Stimulated activated memory B cell treated with anti-CD40 and anti-IgM and Interleukin-4, amounts not matched to agents 10 μg/mL and 1 μg/mL and 100 μg/mL, for 72 hours (primary cell): ENCODE measurements around the gene RND2.

ENCODE experiments used
- ATAC-seq: fragments of 150-1000 bp; cut with Tn5 transposase; 2 replicates; pipeline ENCODE4 v1.10.0; 2021
- H3K27ac Mint-ChIP-seq: one replicate; pipeline ENCODE4 v1.8.0; 2022; ENCODE audit warnings: mild to moderate bottlenecking, mixed read lengths
- H3K27me3 Mint-ChIP-seq: one replicate; pipeline ENCODE4 v1.8.0; 2022; ENCODE audit warnings: mixed read lengths
- H3K36me3 Mint-ChIP-seq: one replicate; pipeline ENCODE4 v1.8.0; 2022; ENCODE audit warnings: mixed read lengths
- H3K4me1 Mint-ChIP-seq: one replicate; pipeline ENCODE4 v1.8.0; 2022; ENCODE audit warnings: mixed read lengths
- H3K4me3 Mint-ChIP-seq: one replicate; pipeline ENCODE4 v1.8.0; 2022; ENCODE audit warnings: mild to moderate bottlenecking, moderate library complexity, mixed read lengths
- H3K9me3 Mint-ChIP-seq: one replicate; pipeline ENCODE4 v1.8.0; 2022; ENCODE audit warnings: mixed read lengths

RND2 gene

DNA sequence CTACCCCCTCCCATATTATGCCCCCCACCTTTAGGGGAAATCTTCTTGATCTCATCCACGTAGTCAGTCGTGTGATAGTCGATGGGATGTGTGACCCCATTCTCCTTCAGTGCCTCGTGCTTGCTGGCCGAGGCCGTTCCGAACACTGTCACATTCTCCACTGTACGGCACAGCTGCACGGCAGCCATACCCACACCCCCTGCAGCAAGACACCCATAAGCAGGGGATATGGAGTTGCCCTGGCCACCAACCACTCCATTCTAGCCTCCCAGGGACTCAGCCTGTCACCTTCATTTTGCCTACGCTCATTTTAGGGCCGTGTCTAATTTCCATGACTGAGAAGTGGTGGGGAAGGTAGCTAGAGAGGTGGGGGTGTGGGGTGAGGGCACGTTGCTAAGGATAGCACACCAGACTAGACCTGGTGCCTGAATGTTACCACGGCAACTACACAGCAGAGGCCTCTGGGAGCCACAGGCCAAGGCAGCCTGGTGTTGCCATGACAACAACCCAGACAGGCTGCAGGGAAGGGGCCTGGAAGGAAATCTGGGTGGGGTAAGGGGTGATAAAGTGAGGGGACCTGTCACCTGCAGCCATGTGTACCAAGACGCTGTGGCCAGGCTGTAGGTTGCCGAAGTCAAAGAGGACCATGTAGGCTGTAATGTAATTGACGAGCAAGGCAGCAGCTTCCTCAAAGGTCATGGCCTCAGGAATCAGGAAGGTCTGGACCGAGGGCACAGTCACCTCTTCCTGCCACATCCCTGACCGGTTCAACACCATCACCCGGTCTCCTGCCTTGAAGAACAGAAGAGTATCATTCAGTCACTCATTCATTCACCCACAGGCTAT lies 6.8 kb upstream of the RND2 start:
- peaks cover 15% of the 10 kb centered on the region for H3K4me1 Mint-ChIP-seq
- no peak overlapping the region for H3K27ac Mint-ChIP-seq
- H3K4me3 Mint-ChIP-seq: no peak overlapping the region
- no peaks in the 10 kb centered on the region for H3K27me3 Mint-ChIP-seq
- H3K9me3 Mint-ChIP-seq: no peaks in the 10 kb centered on the region
- ATAC-seq: no peak
- H3K36me3 Mint-ChIP-seq: peaks cover 24% of the 10 kb centered on the region

DNA sequence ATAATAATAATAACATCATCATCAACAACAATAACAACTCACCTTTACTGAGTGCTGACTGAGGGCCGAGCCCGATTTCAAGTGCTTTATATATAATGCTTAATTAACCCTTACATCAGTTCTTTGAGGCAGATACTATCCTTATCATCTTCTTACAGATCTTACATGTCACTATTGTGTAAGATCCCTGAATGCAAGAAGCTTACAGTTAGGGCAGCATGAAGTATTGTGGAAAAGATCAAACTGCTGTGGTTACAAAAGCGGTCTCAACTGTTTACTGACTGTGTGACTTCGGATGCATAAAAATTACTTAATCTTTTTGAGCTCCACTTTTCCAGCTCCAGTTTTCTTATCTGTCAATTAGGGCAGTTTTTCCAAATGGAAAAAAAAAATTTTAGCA lies 6.1 kb upstream of the RND2 start:
- Mint-ChIP-seq H3K36me3 (peaks cover 17% of the 10 kb centered on the region), H3K4me3 (no peak overlapping the region), H3K4me1 (peaks cover 15% of the 10 kb centered on the region), H3K27me3 (no peaks in the 10 kb centered on the region), H3K9me3 (no peaks in the 10 kb centered on the region), H3K27ac (peak overlapping the region; percentile 18)
- ATAC-seq: no peak

- no peaks in the 10 kb centered on the region for H3K27me3 Mint-ChIP-seq
- H3K9me3 Mint-ChIP-seq: no peaks in the 10 kb centered on the region
- peak overlapping the region; percentile 18 for H3K27ac Mint-ChIP-seq
- H3K4me1 Mint-ChIP-seq: peaks cover 19% of the 10 kb centered on the region
- no peak for ATAC-seq
- peaks cover 12% of the 10 kb centered on the region for H3K36me3 Mint-ChIP-seq
- H3K4me3 Mint-ChIP-seq: no peak overlapping the region
Measured at GRCh38 chr17:43019418-43019817, 5.6 kb upstream of the RND2 start.

DNA sequence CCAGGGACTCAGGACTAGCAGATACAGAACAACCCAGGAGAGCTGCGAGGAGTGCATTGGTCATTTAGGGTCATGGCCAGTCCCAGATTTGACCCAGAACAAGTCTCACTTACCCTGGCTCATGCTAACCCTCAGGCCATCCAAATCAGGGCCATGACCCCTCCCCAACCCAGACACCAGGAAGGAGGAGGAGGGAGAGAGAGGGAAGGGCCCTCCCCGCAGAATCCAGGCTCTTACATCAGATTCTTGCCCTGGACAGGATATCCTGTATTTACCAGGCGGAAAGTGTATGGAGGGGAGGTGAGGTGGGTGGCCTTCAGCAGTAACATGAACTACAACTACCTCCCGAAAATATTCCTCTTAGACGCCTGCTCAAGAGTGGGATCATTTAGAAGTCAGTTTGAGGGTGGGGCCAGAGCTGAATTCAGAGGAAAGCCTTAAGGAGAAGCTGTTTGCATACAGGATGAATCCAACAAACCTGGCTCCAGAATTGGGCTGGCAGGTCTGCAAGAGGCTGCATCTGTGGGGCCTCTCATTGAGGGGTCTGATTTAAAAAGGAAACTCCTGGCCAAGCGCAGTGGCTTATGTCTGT lies 4.9 kb upstream of the RND2 start:
- peaks cover 5% of the 10 kb centered on the region for H3K36me3 Mint-ChIP-seq
- no peaks in the 10 kb centered on the region for H3K27me3 Mint-ChIP-seq
- peak overlapping the region; percentile 89 for H3K4me3 Mint-ChIP-seq
- H3K9me3 Mint-ChIP-seq: no peaks in the 10 kb centered on the region
- peak overlapping the region; percentile 18 for H3K27ac Mint-ChIP-seq
- H3K4me1 Mint-ChIP-seq: peaks cover 26% of the 10 kb centered on the region
- ATAC-seq: no peak

GRCh38 chr17:43020789-43021740 lies 4.0 kb upstream of the RND2 start:
- Mint-ChIP-seq H3K27ac (peak overlapping the region; percentile 74), H3K4me1 (peaks cover 30% of the 10 kb centered on the region), H3K4me3 (peak overlapping the region; percentile 89), H3K27me3 (no peaks in the 10 kb centered on the region), H3K36me3 (no peaks in the 10 kb centered on the region), H3K9me3 (no peaks in the 10 kb centered on the region)
- no peak for ATAC-seq

DNA sequence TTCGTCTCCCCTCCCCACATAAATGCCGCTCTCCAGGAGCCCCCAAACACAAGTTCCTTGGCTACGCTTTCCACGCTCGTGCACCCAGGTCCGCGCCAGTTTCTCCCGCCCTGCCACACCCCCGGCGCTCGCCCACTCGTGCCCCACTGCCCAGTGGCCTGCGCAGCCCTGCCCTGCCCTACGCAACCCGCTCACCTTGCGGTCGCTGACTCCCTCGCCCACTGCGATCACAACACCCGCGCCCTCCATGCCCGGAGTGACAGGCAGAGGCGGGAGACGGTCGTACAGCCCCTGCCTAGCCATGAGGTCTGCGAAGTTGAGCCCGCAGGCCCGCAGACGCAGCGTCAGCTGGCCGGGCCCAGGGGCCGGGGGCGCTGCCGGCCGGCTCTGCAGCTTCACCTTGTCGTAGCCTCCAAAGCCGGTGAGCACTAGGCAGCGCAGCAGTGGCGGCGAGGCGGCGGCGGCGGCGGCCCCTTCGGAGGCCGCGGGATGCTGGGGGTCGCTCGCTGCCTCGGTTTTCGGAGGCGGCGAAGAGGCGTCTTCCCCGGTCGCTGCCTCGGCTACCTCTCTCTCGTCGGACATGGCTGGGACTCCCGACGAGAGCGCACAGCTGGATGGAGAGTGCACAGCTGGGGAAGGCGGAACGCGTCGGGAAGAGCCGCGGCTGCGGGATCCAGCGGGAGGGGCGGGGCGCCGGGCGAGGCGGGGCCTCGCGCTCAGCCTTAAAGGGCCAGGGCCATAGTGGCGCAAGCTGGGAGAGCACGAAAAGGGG lies 3.1 kb upstream of the RND2 start, which contains the start of gene VAT1:
Gene VAT1 (minus strand): TSS at position 645 of the 772 bp plus-strand sequence. CDS start 63 bp downstream, at position 582.
- H3K36me3 Mint-ChIP-seq: no peaks in the 10 kb centered on the region
- H3K27ac Mint-ChIP-seq: peak within 1 kb of the TSS; percentile 74
- H3K9me3 Mint-ChIP-seq: no peaks in the 10 kb centered on the region
- H3K4me1 Mint-ChIP-seq: peaks cover 30% of the 10 kb centered on the region
- peak; percentile 71 for ATAC-seq
- peak within 1 kb of the TSS; percentile 89 for H3K4me3 Mint-ChIP-seq
- no peaks in the 10 kb centered on the region for H3K27me3 Mint-ChIP-seq

DNA sequence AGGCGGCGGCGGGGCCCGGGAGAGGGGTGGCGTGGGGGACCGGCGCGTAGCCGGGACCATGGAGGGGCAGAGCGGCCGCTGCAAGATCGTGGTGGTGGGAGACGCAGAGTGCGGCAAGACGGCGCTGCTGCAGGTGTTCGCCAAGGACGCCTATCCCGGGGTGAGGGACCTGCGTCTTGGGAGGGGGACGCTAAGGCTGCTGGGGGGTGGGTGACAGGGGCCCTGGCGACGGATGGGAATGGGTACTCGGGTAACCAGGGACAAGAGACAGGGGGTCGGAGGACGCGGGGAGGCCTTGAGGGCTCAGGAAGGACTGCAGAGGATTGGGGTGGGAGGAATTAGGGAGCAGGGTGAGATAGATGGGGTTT lies 243 bp downstream of the RND2 start:
- no peaks in the 10 kb centered on the region for H3K9me3 Mint-ChIP-seq
- H3K36me3 Mint-ChIP-seq: no peaks in the 10 kb centered on the region
- H3K27ac Mint-ChIP-seq: peak overlapping the region; percentile 71
- ATAC-seq: no peak
- H3K4me1 Mint-ChIP-seq: peaks cover 22% of the 10 kb centered on the region
- H3K27me3 Mint-ChIP-seq: no peaks in the 10 kb centered on the region
- peak overlapping the region; percentile 64 for H3K4me3 Mint-ChIP-seq

DNA sequence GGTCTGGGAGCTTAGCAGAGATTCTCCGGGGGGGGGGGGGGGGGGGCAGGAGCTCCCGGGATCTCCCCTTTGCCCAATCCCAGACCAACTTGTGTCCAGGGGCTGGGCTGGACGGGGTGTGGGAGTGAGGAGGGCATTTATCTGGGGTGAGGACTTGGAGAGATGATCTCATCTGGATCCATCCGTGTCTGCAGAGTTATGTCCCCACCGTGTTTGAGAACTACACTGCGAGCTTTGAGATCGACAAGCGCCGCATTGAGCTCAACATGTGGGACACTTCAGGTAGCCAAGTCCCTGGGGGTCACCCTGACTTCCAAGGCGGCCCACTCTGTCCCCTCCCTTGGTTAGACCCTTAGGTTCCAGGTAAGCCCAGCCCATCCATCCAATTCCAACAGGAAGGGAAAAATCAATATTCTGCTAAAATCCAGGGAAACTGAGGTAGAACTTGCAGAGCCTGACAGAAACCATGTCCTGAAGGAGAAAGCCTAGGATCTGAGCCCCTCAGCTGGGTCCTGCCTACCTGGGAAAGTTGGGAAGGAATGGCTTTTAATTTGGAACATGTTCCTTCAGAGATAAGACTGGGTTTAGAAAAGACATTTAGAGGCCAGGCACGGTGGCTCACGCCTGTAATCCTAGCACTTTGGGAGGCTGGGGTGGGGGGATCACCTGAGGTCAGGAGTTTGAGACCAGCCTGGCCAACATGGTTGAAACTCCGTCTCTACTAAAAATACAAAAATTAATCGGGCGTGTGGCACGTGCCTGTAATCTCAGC lies 921 bp downstream of the RND2 start:
- Mint-ChIP-seq H3K9me3 (no peaks in the 10 kb centered on the region), H3K4me1 (peaks cover 19% of the 10 kb centered on the region), H3K27ac (peak overlapping the region; percentile 71), H3K27me3 (no peaks in the 10 kb centered on the region), H3K36me3 (no peaks in the 10 kb centered on the region), H3K4me3 (peak overlapping the region; percentile 64)
- ATAC-seq: no peak

- H3K9me3 Mint-ChIP-seq: no peaks in the 10 kb centered on the region
- no peak for ATAC-seq
- no peaks in the 10 kb centered on the region for H3K36me3 Mint-ChIP-seq
- no peaks in the 10 kb centered on the region for H3K27me3 Mint-ChIP-seq
- peaks cover 15% of the 10 kb centered on the region for H3K4me1 Mint-ChIP-seq
- H3K27ac Mint-ChIP-seq: no peak overlapping the region
- H3K4me3 Mint-ChIP-seq: no peak overlapping the region
Measured at GRCh38 chr17:43026595-43026994, 1.6 kb downstream of the RND2 start.

GRCh38 chr17:43027091-43028032 lies 2.3 kb downstream of the RND2 start:
- Mint-ChIP-seq H3K9me3 (no peaks in the 10 kb centered on the region), H3K27ac (no peak overlapping the region), H3K27me3 (no peaks in the 10 kb centered on the region), H3K4me3 (no peak overlapping the region), H3K4me1 (peaks cover 15% of the 10 kb centered on the region), H3K36me3 (no peaks in the 10 kb centered on the region)
- no peak for ATAC-seq

- no peaks in the 10 kb centered on the region for H3K9me3 Mint-ChIP-seq
- no peak overlapping the region for H3K4me3 Mint-ChIP-seq
- no peak overlapping the region for H3K27ac Mint-ChIP-seq
- H3K27me3 Mint-ChIP-seq: no peaks in the 10 kb centered on the region
- ATAC-seq: no peak
- no peaks in the 10 kb centered on the region for H3K36me3 Mint-ChIP-seq
- H3K4me1 Mint-ChIP-seq: peaks cover 15% of the 10 kb centered on the region
Measured at GRCh38 chr17:43028221-43028861, 3.3 kb downstream of the RND2 start.

- Mint-ChIP-seq H3K4me3 (no peak overlapping the region), H3K36me3 (no peaks in the 10 kb centered on the region), H3K27me3 (no peaks in the 10 kb centered on the region), H3K9me3 (no peaks in the 10 kb centered on the region), H3K4me1 (peaks cover 3% of the 10 kb centered on the region), H3K27ac (no peak overlapping the region)
- no peak for ATAC-seq
Measured at GRCh38 chr17:43030137-43030767, 5.2 kb downstream of the RND2 start.
